Measurements from ENCODE around the gene KCNG1.
"Not testable (repeated sequence)": the region's sequence is repeated elsewhere in the genome, so short reads cannot be mapped to it uniquely, and the experiment has no call there.

Gene KCNG1

GRCh38 chr20:51022803-51023616, at the start of gene KCNG1:
KCNG1 (minus strand) TSS chr20:51023107; CDS start chr20:51010338, 12,769 bp downstream.
- DNase-seq: no peak

- no peak for DNase-seq
Observed at GRCh38 chr20:51070621-51071020, 47.7 kb upstream of the KCNG1 start.

- DNase-seq: no peak
Observed at GRCh38 chr20:51067792-51068191, 44.9 kb upstream of the KCNG1 start.

GRCh38 chr20:51065615-51066014, 42.7 kb upstream of the KCNG1 start:
- DNase-seq: no peak

- no peak for DNase-seq
Observed at GRCh38 chr20:51064137-51064536, 41.2 kb upstream of the KCNG1 start.

GRCh38 chr20:51062065-51062464, 39.2 kb upstream of the KCNG1 start:
- no peak for DNase-seq

GRCh38 chr20:51061418-51062045, 38.6 kb upstream of the KCNG1 start:
- DNase-seq: no peak

GRCh38 chr20:51060301-51060700, 37.4 kb upstream of the KCNG1 start:
- DNase-seq: no peak

- DNase-seq: no peak
Observed at GRCh38 chr20:51059862-51060261, 37.0 kb upstream of the KCNG1 start.

- DNase-seq: no peak
Observed at GRCh38 chr20:51058017-51058416, 35.1 kb upstream of the KCNG1 start.

- no peak for DNase-seq
Observed at GRCh38 chr20:51054233-51054632, 31.3 kb upstream of the KCNG1 start.

- DNase-seq: no peak
Observed at GRCh38 chr20:51050531-51051075, 27.7 kb upstream of the KCNG1 start.

GRCh38 chr20:51046021-51046985, 23.4 kb upstream of the KCNG1 start:
- DNase-seq: no peak

GRCh38 chr20:51045492-51045891, 22.6 kb upstream of the KCNG1 start:
- DNase-seq: not testable (repeated sequence)

GRCh38 chr20:51044796-51045195, 21.9 kb upstream of the KCNG1 start:
- no peak for DNase-seq

GRCh38 chr20:51043811-51044210, 20.9 kb upstream of the KCNG1 start:
- DNase-seq: no peak

- DNase-seq: no peak
Observed at GRCh38 chr20:51042657-51043247, 19.8 kb upstream of the KCNG1 start.

- no peak for DNase-seq
Observed at GRCh38 chr20:51042064-51042463, 19.2 kb upstream of the KCNG1 start.

GRCh38 chr20:51037532-51038115, 14.7 kb upstream of the KCNG1 start:
- no peak for DNase-seq

- DNase-seq: no peak
Observed at GRCh38 chr20:51036827-51037531, 14.1 kb upstream of the KCNG1 start.

GRCh38 chr20:51036226-51036625, 13.3 kb upstream of the KCNG1 start:
- no peak for DNase-seq

All from NCI-H2081 treated with DMSO at 0.1 percent for 48 hours (cell line).